Measurements from ENCODE around the gene FADS6.

The FADS6 gene

DNA sequence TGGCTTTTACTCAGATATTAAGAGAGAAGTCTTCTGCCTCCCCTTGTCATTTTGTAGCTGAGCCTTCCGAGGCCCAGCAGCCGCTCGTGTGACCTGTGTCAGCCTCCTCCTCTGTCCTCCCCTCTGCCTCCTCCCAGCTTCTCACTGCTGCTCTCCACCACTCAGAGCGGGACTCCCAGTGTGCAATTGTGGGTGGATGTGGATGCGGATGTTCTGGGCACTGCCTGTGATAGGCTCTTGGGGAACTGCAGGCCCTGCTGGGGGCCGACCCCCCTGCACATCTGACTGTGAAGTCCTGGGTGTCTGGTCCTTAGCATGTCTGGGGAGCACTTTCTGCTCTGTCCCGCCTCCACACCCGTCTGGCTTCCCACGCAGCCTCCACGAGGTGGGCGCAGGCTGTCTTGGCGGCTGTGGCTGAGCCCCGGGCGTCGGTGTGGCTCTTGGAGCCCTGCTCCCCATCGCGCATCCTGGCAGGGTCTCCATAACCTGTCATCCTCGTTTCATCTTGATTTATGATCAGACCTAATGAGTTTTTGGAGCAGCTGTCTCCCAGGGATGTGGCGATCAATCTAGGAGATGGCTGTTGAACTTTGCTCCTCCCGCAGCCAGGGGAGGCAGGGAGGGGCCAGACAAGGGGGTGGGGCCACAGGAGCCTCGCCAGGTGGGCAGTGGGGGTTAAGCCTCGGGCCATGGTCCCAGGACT, 61.8 kb downstream of the FADS6 start:
- no peak for DNase-seq (ENCODE audit: low read depth in 2 of 2)

DNA sequence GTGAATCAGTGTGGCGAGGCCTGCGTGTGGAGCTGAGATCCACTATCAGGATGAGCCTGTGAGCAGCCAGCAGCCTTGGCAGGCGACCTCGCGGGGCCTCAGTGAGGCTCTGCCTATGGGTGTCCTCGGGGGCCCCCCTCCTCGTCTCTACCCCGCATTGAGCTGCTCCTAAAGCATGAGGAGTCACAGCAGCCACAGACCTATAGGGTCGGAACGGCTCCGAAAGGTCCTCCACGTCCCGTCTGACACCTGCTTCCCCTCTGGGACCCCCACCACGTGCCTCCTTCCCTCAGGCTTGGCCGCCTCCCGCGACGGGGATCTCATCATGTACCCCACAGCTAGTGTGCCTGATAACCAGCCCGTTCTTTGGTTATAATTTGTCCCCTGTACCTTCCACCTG, 62.6 kb downstream of the FADS6 start:
- DNase-seq (ENCODE audit: low read depth in 2 of 2): no peak

DNA sequence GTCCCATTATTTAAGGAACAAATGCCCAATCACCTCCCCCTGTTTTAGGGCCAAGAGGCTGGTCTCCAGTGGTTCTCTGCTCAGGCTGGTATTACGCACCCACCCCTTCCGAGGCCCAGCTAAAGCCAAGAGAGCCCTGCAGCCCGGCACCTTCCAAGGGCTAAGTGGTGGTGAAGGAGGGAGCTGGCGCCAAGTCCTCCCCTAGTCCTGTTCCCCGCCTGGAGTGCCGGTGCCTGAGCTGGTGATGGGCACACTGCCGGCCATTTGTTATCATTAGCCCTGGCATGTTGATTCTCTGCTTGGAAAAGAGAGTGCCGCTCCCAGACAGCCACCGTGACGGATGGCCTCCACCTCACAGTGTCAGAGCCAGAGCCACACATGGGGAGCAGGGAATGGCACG, 65.6 kb downstream of the FADS6 start:
- no peak for DNase-seq (ENCODE audit: low read depth in 2 of 2)

Measured in stimulated activated CD8-positive, alpha-beta memory T cell treated with anti-CD3 and anti-CD28 coated beads, Interleukin-2, amount 100 ng/mL, for 48 hours (primary cell).